ENCODE data around the gene FRMD4B. TPM values are rescaled to one million over a fixed set of nuclear protein-coding genes. Genes with fewer than 3 reads are reported as not detected.

The FRMD4B gene
- total RNA-seq, 1 experiment from 2014 or later = 0.90 TPM

GRCh38 chr3:69292959-69293574 is 92.8 kb downstream of the FRMD4B start (continued):
- TF ChIP-seq CTCF (IDR thresholded peaks at IDR 0.05) = no peak

DNA sequence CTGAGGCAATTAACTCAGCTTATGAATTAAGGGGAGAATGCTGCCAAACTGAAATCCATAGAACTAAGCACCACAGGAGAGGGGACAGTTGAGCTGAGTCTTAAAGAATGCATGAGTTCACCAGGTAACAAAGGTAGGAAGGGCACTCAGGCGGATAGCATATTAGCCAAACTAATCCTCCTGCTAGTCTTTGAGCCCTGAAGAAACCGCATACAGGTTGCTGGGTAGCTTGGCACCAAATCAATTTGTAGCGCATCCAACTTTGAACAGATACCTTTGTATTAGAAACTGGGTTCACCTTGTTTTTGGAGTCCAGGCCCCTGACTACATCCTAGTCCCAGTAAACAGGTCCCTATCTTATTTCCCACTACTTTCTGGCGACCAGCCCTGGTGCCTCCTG is 93.7 kb downstream of the FRMD4B start:
- CTCF ChIA-PET = interaction anchor here (0.6 kb wide), 1 partner anchor 26 kb away, joined by 3 read pairs; no protein-coding TSS in a partner anchor
- in situ Hi-C loops (cut with HindIII; ENCODE audit: low pct_unique_long_range_greater_than_20kb, low sequenced_read_pairs) = no loop called here
- no peak for ATAC-seq

More for the DNA sequence above, 93.7 kb downstream of the FRMD4B start:
- H3K4me3 ChIP-seq (ENCODE audit: low read depth in 2 of 2, low read length in 2 of 2) = no peak overlapping the region
- no peaks in the 10 kb centered on the region for H3K27me3 ChIP-seq (ENCODE audit: control insufficient read depth, insufficient read depth, low read length)
- POLR2A ChIA-PET = no interaction called here
- intact Hi-C loops (cut with micrococcal nuclease; ENCODE audit: unreplicated experiment) = no loop called here
- DNase-seq (ENCODE audit: low read depth, low spot score) = no peak
- no peaks in the 10 kb centered on the region for H3K9me3 ChIP-seq (ENCODE audit: control insufficient read depth, insufficient read depth, low read depth, low read length)
- no peaks in the 10 kb centered on the region for H3K36me3 ChIP-seq (ENCODE audit: control insufficient read depth, insufficient read depth, low read length)
- no TSS peak for BruUV-seq (replicated peaks)
- no peaks in the 10 kb centered on the region for H3K4me1 ChIP-seq (ENCODE audit: control insufficient read depth, insufficient read depth, low read length)
- TF ChIP-seq CTCF (IDR thresholded peaks at IDR 0.05) = no peak
- no peak for TF ChIP-seq TCF7L2 (IDR thresholded peaks at IDR 0.05; ENCODE audit: low read depth, low read length)
- TF ChIP-seq SIN3A (IDR thresholded peaks at IDR 0.05; ENCODE audit: borderline replicate concordance, insufficient read depth, low read depth, low read length) = no peak
- no peak for TF ChIP-seq POLR2AphosphoS5 (IDR thresholded peaks at IDR 0.05; ENCODE audit: low read depth, low read length)
- TF ChIP-seq, protein P1, sequence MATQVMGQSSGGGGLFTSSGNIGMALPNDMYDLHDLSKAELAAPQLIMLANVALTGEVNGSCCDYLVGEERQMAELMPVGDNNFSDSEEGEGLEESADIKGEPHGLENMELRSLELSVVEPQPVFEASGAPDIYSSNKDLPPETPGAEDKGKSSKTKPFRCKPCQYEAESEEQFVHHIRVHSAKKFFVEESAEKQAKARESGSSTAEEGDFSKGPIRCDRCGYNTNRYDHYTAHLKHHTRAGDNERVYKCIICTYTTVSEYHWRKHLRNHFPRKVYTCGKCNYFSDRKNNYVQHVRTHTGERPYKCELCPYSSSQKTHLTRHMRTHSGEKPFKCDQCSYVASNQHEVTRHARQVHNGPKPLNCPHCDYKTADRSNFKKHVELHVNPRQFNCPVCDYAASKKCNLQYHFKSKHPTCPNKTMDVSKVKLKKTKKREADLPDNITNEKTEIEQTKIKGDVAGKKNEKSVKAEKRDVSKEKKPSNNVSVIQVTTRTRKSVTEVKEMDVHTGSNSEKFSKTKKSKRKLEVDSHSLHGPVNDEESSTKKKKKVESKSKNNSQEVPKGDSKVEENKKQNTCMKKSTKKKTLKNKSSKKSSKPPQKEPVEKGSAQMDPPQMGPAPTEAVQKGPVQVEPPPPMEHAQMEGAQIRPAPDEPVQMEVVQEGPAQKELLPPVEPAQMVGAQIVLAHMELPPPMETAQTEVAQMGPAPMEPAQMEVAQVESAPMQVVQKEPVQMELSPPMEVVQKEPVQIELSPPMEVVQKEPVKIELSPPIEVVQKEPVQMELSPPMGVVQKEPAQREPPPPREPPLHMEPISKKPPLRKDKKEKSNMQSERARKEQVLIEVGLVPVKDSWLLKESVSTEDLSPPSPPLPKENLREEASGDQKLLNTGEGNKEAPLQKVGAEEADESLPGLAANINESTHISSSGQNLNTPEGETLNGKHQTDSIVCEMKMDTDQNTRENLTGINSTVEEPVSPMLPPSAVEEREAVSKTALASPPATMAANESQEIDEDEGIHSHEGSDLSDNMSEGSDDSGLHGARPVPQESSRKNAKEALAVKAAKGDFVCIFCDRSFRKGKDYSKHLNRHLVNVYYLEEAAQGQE (IDR thresholded peaks at IDR 0.05; ENCODE audit: insufficient read depth in 1 of 2, low read depth in 2 of 2, low read length in 1 of 2) = no peak
- no peak overlapping the region for H3K27ac ChIP-seq (ENCODE audit: low read length)
